Body of pancreas (tissue), 4 donors: ENCODE data around the gene ARF6.

Source experiments
- CTCF ChIP-seq, 7 experiments: fragments of 450-650 bp in 4 of 7; fragments of 200-600 bp in 3 of 7; sonication (generic) in 3 of 7; IDR thresholded peaks; one replicate each; pipeline ENCODE4 v1.5.1; 2016 to 2019; ENCODE audit warnings: antibody characterized with exemption in 7 of 7
- POLR2A ChIP-seq, 3 donors: fragments of 450-650 bp; IDR thresholded peaks; one replicate each; pipeline ENCODE4 v1.6.1; 2016; ENCODE audit warnings: antibody characterized with exemption in 3 of 3, mild to moderate bottlenecking in 2 of 3

GRCh38 chr14:49921401-49921800, 28.5 kb downstream of the ARF6 start:
- TF ChIP-seq CTCF (IDR thresholded peaks at IDR 0.05) (no peak), POLR2A (IDR thresholded peaks at IDR 0.05) (no peak)
